Spleen (tissue), 7 donors: ENCODE results near the gene BROX.

Experiments used
- POLR2A ChIP-seq, 3 donors: fragments of 450-650 bp; IDR thresholded peaks; one replicate each; pipeline ENCODE4 v1.5.1; 2017; ENCODE audit warnings: antibody characterized with exemption in 3 of 3, mild to moderate bottlenecking in 1 of 3
- POLR2AphosphoS5 ChIP-seq, 3 donors: sonication (generic); formaldehyde crosslinking; IDR thresholded peaks; one replicate each; pipeline ENCODE4 v1.5.1; 2017; ENCODE audit warnings: antibody characterized with exemption in 3 of 3
- TF ChIP-seq, protein P1 (sequence below), 11 experiments: fragments of 200-600 bp in 7 of 11; fragments of 450-650 bp in 4 of 11; sonication (generic) in 4 of 11; IDR thresholded peaks in 8 of 11; conservative IDR thresholded peaks in 3 of 11; 1 replicate in 7 of 11; 2 replicates in 4 of 11; pipeline versions ENCODE4 v1.4.0 to v1.8.0; 2016 to 2021; ENCODE audit warnings: antibody characterized with exemption in 11 of 11, inconsistent platforms in 4 of 11, mild to moderate bottlenecking in 1 of 11
- donor health status: DM: no; HTN: no; CAD: no; lungs with moderate emphysema.
- donor health status: DM: no; HTN: no; CAD: no.
- donor health status: DM: no; HTN: no; CAD: no.

DNA sequence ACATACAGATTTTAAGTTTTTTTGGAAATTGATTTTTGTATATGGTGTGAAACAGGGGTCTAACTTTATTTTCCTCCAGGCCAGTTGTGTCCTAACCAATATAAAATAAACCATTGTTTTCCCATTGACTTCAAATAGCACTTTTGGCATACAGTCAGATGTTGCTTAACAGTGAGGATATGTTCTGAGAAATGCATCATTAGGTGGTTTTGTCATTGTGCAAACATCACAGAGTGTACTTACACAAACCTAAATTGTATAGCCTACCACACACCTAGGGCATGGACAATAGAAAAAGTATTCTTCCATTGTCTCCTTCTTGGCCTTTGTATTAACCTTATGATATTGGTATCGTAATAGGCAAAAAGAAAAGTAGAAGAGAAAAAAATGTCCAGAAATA lies 65.1 kb downstream of the BROX start:
- TF ChIP-seq, protein P1, sequence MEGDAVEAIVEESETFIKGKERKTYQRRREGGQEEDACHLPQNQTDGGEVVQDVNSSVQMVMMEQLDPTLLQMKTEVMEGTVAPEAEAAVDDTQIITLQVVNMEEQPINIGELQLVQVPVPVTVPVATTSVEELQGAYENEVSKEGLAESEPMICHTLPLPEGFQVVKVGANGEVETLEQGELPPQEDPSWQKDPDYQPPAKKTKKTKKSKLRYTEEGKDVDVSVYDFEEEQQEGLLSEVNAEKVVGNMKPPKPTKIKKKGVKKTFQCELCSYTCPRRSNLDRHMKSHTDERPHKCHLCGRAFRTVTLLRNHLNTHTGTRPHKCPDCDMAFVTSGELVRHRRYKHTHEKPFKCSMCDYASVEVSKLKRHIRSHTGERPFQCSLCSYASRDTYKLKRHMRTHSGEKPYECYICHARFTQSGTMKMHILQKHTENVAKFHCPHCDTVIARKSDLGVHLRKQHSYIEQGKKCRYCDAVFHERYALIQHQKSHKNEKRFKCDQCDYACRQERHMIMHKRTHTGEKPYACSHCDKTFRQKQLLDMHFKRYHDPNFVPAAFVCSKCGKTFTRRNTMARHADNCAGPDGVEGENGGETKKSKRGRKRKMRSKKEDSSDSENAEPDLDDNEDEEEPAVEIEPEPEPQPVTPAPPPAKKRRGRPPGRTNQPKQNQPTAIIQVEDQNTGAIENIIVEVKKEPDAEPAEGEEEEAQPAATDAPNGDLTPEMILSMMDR (IDR thresholded peaks at IDR 0.05 in 8 of 11, conservative IDR thresholded peaks at IDR 0.05 in 3 of 11) = no peak
- no peak for TF ChIP-seq POLR2A (IDR thresholded peaks at IDR 0.05)
- no peak for TF ChIP-seq POLR2AphosphoS5 (IDR thresholded peaks at IDR 0.05)
